ENCODE data around the gene SAMD8. TPM values are rescaled to one million over a fixed set of nuclear protein-coding genes. Genes with fewer than 3 reads are reported as not detected.
A peak's percentile ranks its signal among the peaks of the same experiment; 100 is the strongest.
"Not testable (repeated sequence)": the region's sequence is repeated elsewhere in the genome, so short reads cannot be mapped to it uniquely, and the experiment has no call there.

Gene SAMD8
- polyA plus RNA-seq, 1 donor, result 12.3 TPM

- no CpG with 5 or more reads among the region's 18 CpGs for WGBS (ENCODE audit: insufficient coverage, low lambda C conversion rate)
- no peaks in the 10 kb centered on the region for H3K27me3 ChIP-seq (ENCODE audit: control insufficient read depth, insufficient read depth, low read length)
Observed at GRCh38 chr10:75099952-75100763, 11.3 kb upstream of the SAMD8 start.

GRCh38 chr10:75100764-75101291, 10.6 kb upstream of the SAMD8 start:
- H3K36me3 ChIP-seq (ENCODE audit: control insufficient read depth, insufficient read depth, low read length), result no peaks in the 10 kb centered on the region
- H3K9me3 ChIP-seq (ENCODE audit: control insufficient read depth, low read depth, low read length), result no peaks in the 10 kb centered on the region
- no peaks in the 10 kb centered on the region for H3K27me3 ChIP-seq (ENCODE audit: control insufficient read depth, insufficient read depth, low read length)
- WGBS (ENCODE audit: insufficient coverage, low lambda C conversion rate), result no CpG with 5 or more reads among the region's 4 CpGs
- DNase-seq, result no peak
- H3K27ac ChIP-seq (ENCODE audit: low read length), result no peak overlapping the region
- H3K4me1 ChIP-seq (ENCODE audit: control insufficient read depth, insufficient read depth, low read length), result no peaks in the 10 kb centered on the region
- H3K4me3 ChIP-seq (ENCODE audit: low read length), result no peak overlapping the region

More at GRCh38 chr10:75099952-75100763, 11.3 kb upstream of the SAMD8 start:
- no peaks in the 10 kb centered on the region for H3K4me1 ChIP-seq (ENCODE audit: control insufficient read depth, insufficient read depth, low read length)
- H3K27ac ChIP-seq (ENCODE audit: low read length), result no peak overlapping the region
- H3K4me3 ChIP-seq (ENCODE audit: low read length), result no peak overlapping the region
- no peaks in the 10 kb centered on the region for H3K9me3 ChIP-seq (ENCODE audit: control insufficient read depth, low read depth, low read length)
- no peaks in the 10 kb centered on the region for H3K36me3 ChIP-seq (ENCODE audit: control insufficient read depth, insufficient read depth, low read length)
- DNase-seq, result peak; percentile 35 to 49

- Histone ChIP-seq H3K27ac (ENCODE audit: low read length) (no peak overlapping the region), H3K9me3 (ENCODE audit: control insufficient read depth, low read depth, low read length) (no peaks in the 10 kb centered on the region), H3K36me3 (ENCODE audit: control insufficient read depth, insufficient read depth, low read length) (no peaks in the 10 kb centered on the region), H3K4me1 (ENCODE audit: control insufficient read depth, insufficient read depth, low read length) (no peaks in the 10 kb centered on the region), H3K4me3 (ENCODE audit: low read length) (no peak overlapping the region), H3K27me3 (ENCODE audit: control insufficient read depth, insufficient read depth, low read length) (no peaks in the 10 kb centered on the region)
- 100% methylated on average over 1 of the region's 12 CpGs for WGBS (ENCODE audit: insufficient coverage, low lambda C conversion rate)
- no peak for DNase-seq
Observed at GRCh38 chr10:75101416-75102251, 9.8 kb upstream of the SAMD8 start.

GRCh38 chr10:75102830-75103673, 8.4 kb upstream of the SAMD8 start:
- Histone ChIP-seq H3K27me3 (ENCODE audit: control insufficient read depth, insufficient read depth, low read length) (no peaks in the 10 kb centered on the region), H3K4me1 (ENCODE audit: control insufficient read depth, insufficient read depth, low read length) (no peaks in the 10 kb centered on the region), H3K27ac (ENCODE audit: low read length) (no peak overlapping the region), H3K36me3 (ENCODE audit: control insufficient read depth, insufficient read depth, low read length) (no peaks in the 10 kb centered on the region), H3K9me3 (ENCODE audit: control insufficient read depth, low read depth, low read length) (no peaks in the 10 kb centered on the region), H3K4me3 (ENCODE audit: low read length) (no peak overlapping the region)
- no CpG with 5 or more reads among the region's 9 CpGs for WGBS (ENCODE audit: insufficient coverage, low lambda C conversion rate)
- no peak for DNase-seq

GRCh38 chr10:75103881-75104686, 7.4 kb upstream of the SAMD8 start:
- Histone ChIP-seq H3K27me3 (ENCODE audit: control insufficient read depth, insufficient read depth, low read length) (no peaks in the 10 kb centered on the region), H3K36me3 (ENCODE audit: control insufficient read depth, insufficient read depth, low read length) (no peaks in the 10 kb centered on the region), H3K9me3 (ENCODE audit: control insufficient read depth, low read depth, low read length) (no peaks in the 10 kb centered on the region), H3K27ac (ENCODE audit: low read length) (no peak overlapping the region), H3K4me1 (ENCODE audit: control insufficient read depth, insufficient read depth, low read length) (no peaks in the 10 kb centered on the region), H3K4me3 (ENCODE audit: low read length) (no peak overlapping the region)
- no peak for DNase-seq
- WGBS (ENCODE audit: insufficient coverage, low lambda C conversion rate), result no CpG with 5 or more reads among the region's 6 CpGs

GRCh38 chr10:75104842-75105241, 6.6 kb upstream of the SAMD8 start:
- H3K27me3 ChIP-seq (ENCODE audit: control insufficient read depth, insufficient read depth, low read length), result no peaks in the 10 kb centered on the region
- no peaks in the 10 kb centered on the region for H3K4me1 ChIP-seq (ENCODE audit: control insufficient read depth, insufficient read depth, low read length)
- no CpG with 5 or more reads among the region's 3 CpGs for WGBS (ENCODE audit: insufficient coverage, low lambda C conversion rate)
- H3K36me3 ChIP-seq (ENCODE audit: control insufficient read depth, insufficient read depth, low read length), result no peaks in the 10 kb centered on the region
- H3K9me3 ChIP-seq (ENCODE audit: control insufficient read depth, low read depth, low read length), result no peaks in the 10 kb centered on the region
- no peak overlapping the region for H3K27ac ChIP-seq (ENCODE audit: low read length)
- DNase-seq, result no peak
- no peak overlapping the region for H3K4me3 ChIP-seq (ENCODE audit: low read length)

- Histone ChIP-seq H3K27ac (ENCODE audit: low read length) (no peak overlapping the region), H3K9me3 (ENCODE audit: control insufficient read depth, low read depth, low read length) (no peaks in the 10 kb centered on the region), H3K27me3 (ENCODE audit: control insufficient read depth, insufficient read depth, low read length) (no peaks in the 10 kb centered on the region), H3K4me3 (ENCODE audit: low read length) (no peak overlapping the region), H3K4me1 (ENCODE audit: control insufficient read depth, insufficient read depth, low read length) (no peaks in the 10 kb centered on the region), H3K36me3 (ENCODE audit: control insufficient read depth, insufficient read depth, low read length) (no peaks in the 10 kb centered on the region)
- WGBS (ENCODE audit: insufficient coverage, low lambda C conversion rate), result no CpG with 5 or more reads among the region's 16 CpGs
- DNase-seq, result no peak
Observed at GRCh38 chr10:75105576-75106197, 5.8 kb upstream of the SAMD8 start.

GRCh38 chr10:75106242-75106641, 5.2 kb upstream of the SAMD8 start:
- Histone ChIP-seq H3K27me3 (ENCODE audit: control insufficient read depth, insufficient read depth, low read length) (no peaks in the 10 kb centered on the region), H3K4me1 (ENCODE audit: control insufficient read depth, insufficient read depth, low read length) (no peaks in the 10 kb centered on the region), H3K27ac (ENCODE audit: low read length) (no peak overlapping the region), H3K9me3 (ENCODE audit: control insufficient read depth, low read depth, low read length) (no peaks in the 10 kb centered on the region), H3K36me3 (ENCODE audit: control insufficient read depth, insufficient read depth, low read length) (no peaks in the 10 kb centered on the region), H3K4me3 (ENCODE audit: low read length) (no peak overlapping the region)
- 100% methylated on average over 1 of the region's 8 CpGs for WGBS (ENCODE audit: insufficient coverage, low lambda C conversion rate)
- DNase-seq, result no peak

GRCh38 chr10:75106891-75107290, 4.6 kb upstream of the SAMD8 start:
- not testable (repeated sequence) for H3K4me1 ChIP-seq (ENCODE audit: control insufficient read depth, insufficient read depth, low read length); H3K4me3 ChIP-seq (ENCODE audit: low read length); H3K9me3 ChIP-seq (ENCODE audit: control insufficient read depth, low read depth, low read length); DNase-seq; H3K36me3 ChIP-seq (ENCODE audit: control insufficient read depth, insufficient read depth, low read length); H3K27ac ChIP-seq (ENCODE audit: low read length); H3K27me3 ChIP-seq (ENCODE audit: control insufficient read depth, insufficient read depth, low read length)
- WGBS (ENCODE audit: insufficient coverage, low lambda C conversion rate), result 100% methylated on average over 4 of the region's 9 CpGs
